Prostate gland (tissue), 2 donors: ENCODE results near the gene NCOR2.
"Not testable (repeated sequence)": the region's sequence is repeated elsewhere in the genome, so short reads cannot be mapped to it uniquely, and the experiment has no call there.

Experiments used
- POLR2A ChIP-seq: fragments of 450-650 bp; IDR thresholded peaks from one replicate; pipeline ENCODE4 v1.6.1; 2016; ENCODE audit warnings: antibody characterized with exemption, mild to moderate bottlenecking
- TF ChIP-seq, protein P1 (sequence below), 4 experiments: fragments of 200-600 bp in 2 of 4; fragments of 450-650 bp in 2 of 4; sonication (generic) in 2 of 4; IDR thresholded peaks; 1 replicate in 3 of 4; 2 replicates in 1 of 4; pipeline ENCODE4 v1.5.1; 2016 to 2019; ENCODE audit warnings: antibody characterized with exemption in 4 of 4, mild to moderate bottlenecking in 2 of 4, moderate library complexity in 2 of 4

DNA sequence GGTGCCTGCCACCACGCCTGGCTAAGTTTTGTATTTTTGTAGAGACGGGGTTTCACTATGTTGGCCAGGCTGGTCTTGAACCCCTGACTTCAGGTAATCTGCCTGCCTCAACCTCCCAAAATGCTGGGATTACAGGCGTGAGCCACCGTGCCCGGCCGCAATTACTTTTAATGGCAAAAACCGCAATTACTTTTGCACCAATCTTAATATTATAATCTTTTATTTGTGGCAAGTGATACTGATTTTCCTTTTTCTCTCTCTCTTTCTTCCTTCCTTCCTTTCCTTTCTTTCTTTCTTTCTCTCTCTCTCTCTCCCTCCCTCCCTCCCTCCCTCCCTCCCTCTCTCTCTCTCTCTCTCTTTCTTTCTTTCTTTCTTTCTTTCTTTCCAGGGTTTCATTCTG, 17.1 kb upstream of the NCOR2 start:
- TF ChIP-seq POLR2A: not testable (repeated sequence)
- TF ChIP-seq, protein P1, sequence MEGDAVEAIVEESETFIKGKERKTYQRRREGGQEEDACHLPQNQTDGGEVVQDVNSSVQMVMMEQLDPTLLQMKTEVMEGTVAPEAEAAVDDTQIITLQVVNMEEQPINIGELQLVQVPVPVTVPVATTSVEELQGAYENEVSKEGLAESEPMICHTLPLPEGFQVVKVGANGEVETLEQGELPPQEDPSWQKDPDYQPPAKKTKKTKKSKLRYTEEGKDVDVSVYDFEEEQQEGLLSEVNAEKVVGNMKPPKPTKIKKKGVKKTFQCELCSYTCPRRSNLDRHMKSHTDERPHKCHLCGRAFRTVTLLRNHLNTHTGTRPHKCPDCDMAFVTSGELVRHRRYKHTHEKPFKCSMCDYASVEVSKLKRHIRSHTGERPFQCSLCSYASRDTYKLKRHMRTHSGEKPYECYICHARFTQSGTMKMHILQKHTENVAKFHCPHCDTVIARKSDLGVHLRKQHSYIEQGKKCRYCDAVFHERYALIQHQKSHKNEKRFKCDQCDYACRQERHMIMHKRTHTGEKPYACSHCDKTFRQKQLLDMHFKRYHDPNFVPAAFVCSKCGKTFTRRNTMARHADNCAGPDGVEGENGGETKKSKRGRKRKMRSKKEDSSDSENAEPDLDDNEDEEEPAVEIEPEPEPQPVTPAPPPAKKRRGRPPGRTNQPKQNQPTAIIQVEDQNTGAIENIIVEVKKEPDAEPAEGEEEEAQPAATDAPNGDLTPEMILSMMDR (IDR thresholded peaks at IDR 0.05): not testable (repeated sequence)
